Measurements from ENCODE around the gene RPS6KA1.

DNA sequence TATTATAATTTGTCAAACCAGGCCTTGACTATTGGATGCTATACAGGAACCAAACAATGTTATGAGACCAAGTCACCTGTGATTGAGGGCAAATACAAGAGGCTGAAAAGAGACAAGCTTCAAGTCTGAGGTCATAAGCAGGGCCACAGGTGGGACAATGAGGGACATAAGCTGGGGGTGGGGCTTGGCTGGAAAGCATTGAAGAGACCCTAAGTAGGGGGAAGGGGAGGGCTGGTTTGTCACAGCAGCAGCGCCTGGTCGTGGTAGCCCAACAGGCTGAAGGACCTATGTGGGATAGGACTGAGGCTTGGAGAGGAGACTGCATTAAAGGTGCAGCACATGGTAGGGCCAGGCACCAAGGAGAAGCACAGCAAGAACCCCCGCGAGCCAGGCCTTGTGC is 39.4 kb upstream of the RPS6KA1 start:
- TF ChIP-seq, protein P1, sequence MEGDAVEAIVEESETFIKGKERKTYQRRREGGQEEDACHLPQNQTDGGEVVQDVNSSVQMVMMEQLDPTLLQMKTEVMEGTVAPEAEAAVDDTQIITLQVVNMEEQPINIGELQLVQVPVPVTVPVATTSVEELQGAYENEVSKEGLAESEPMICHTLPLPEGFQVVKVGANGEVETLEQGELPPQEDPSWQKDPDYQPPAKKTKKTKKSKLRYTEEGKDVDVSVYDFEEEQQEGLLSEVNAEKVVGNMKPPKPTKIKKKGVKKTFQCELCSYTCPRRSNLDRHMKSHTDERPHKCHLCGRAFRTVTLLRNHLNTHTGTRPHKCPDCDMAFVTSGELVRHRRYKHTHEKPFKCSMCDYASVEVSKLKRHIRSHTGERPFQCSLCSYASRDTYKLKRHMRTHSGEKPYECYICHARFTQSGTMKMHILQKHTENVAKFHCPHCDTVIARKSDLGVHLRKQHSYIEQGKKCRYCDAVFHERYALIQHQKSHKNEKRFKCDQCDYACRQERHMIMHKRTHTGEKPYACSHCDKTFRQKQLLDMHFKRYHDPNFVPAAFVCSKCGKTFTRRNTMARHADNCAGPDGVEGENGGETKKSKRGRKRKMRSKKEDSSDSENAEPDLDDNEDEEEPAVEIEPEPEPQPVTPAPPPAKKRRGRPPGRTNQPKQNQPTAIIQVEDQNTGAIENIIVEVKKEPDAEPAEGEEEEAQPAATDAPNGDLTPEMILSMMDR (IDR thresholded peaks at IDR 0.05; ENCODE audit: low read length) = no peak
- no peak for TF ChIP-seq EZH2 (IDR thresholded peaks at IDR 0.05; ENCODE audit: borderline replicate concordance, low read length)

Measured in OCI-LY1 (cell line).